GM19025 (cell line): ENCODE data around the gene SUMO3.

Experiments used
- ATAC-seq: cut with Tn5 transposase; IDR thresholded peaks from one replicate; pipeline ENCODE4 v1.9.1; 2021; ENCODE audit warnings: mild to moderate bottlenecking, low read depth, moderate library complexity; ENCODE audit not compliant: unreplicated experiment

The SUMO3 gene

GRCh38 chr21:44783020-44783696 lies 34.7 kb downstream of the SUMO3 start:
- ATAC-seq = no peak

- ATAC-seq = no peak
These were observed 36.9 kb downstream of the SUMO3 start for GRCh38 chr21:44780767-44781459.

- no peak for ATAC-seq
These were observed 37.7 kb downstream of the SUMO3 start for GRCh38 chr21:44780137-44780502.

- ATAC-seq = no peak
These were observed 38.3 kb downstream of the SUMO3 start for GRCh38 chr21:44779417-44780136.

GRCh38 chr21:44778983-44779382 lies 38.9 kb downstream of the SUMO3 start:
- ATAC-seq = no peak

GRCh38 chr21:44778499-44778911 lies 39.4 kb downstream of the SUMO3 start:
- no peak for ATAC-seq

- no peak for ATAC-seq
These were observed 39.8 kb downstream of the SUMO3 start for GRCh38 chr21:44778094-44778493.

- no peak for ATAC-seq
These were observed 42.9 kb downstream of the SUMO3 start for GRCh38 chr21:44774972-44775371.

GRCh38 chr21:44773291-44773932 lies 44.5 kb downstream of the SUMO3 start:
- no peak for ATAC-seq

- no peak for ATAC-seq
These were observed 45.9 kb downstream of the SUMO3 start for GRCh38 chr21:44771896-44772525.

GRCh38 chr21:44767834-44768831 lies 49.7 kb downstream of the SUMO3 start:
- no peak for ATAC-seq

- no peak for ATAC-seq
These were observed 51.0 kb downstream of the SUMO3 start for GRCh38 chr21:44766818-44767354.

- no peak for ATAC-seq
These were observed 51.6 kb downstream of the SUMO3 start for GRCh38 chr21:44766014-44766817.

- ATAC-seq = no peak
These were observed 52.4 kb downstream of the SUMO3 start for GRCh38 chr21:44765231-44766013.

- no peak for ATAC-seq
These were observed 53.3 kb downstream of the SUMO3 start for GRCh38 chr21:44764319-44765230.

GRCh38 chr21:44763451-44764318 lies 54.2 kb downstream of the SUMO3 start:
- no peak for ATAC-seq
